ENCODE results near the gene TRIM63.

- no peak for TF ChIP-seq CTCF (IDR thresholded peaks at IDR 0.05)
- TF ChIP-seq POLR2A (IDR thresholded peaks at IDR 0.05): no peak
These were observed 29.0 kb upstream of the TRIM63 start for GRCh38 chr1:26096471-26096870.

All from heart left ventricle (tissue), 13 donors.